Measurements from ENCODE around the gene MAPK12.

The MAPK12 gene

GRCh38 chr22:50300620-50301257 lies 39.3 kb upstream of the MAPK12 start:
- H3K27ac ChIP-seq: peak overlapping the region in 16 of 21 experiments; percentile 7 to 99 (median 93)

GRCh38 chr22:50299785-50300619 lies 38.5 kb upstream of the MAPK12 start:
- peak overlapping the region; percentile 11 to 38 (median 26) for H3K4me3 ChIP-seq
- H3K27ac ChIP-seq: peak overlapping the region in 18 of 21 experiments; percentile 7 to 99 (median 70)

More at GRCh38 chr22:50300620-50301257, 39.3 kb upstream of the MAPK12 start:
- peak overlapping the region in 4 of 7 experiments; percentile 26 to 38 (median 30) for H3K4me3 ChIP-seq

GRCh38 chr22:50298937-50299784 lies 37.7 kb upstream of the MAPK12 start:
- peak overlapping the region in 18 of 21 experiments; percentile 7 to 99 (median 70) for H3K27ac ChIP-seq
- peak overlapping the region; percentile 11 to 38 (median 26) for H3K4me3 ChIP-seq

- no peak overlapping the region for H3K4me3 ChIP-seq
- peak overlapping the region in 7 of 21 experiments; percentile 28 to 86 (median 73) for H3K27ac ChIP-seq
Measured at GRCh38 chr22:50298266-50298637, 36.8 kb upstream of the MAPK12 start.

GRCh38 chr22:50297510-50298265 lies 36.2 kb upstream of the MAPK12 start:
- Histone ChIP-seq H3K27ac (peak overlapping the region in 11 of 21 experiments; percentile 9 to 86 (median 33)), H3K4me3 (no peak overlapping the region)

GRCh38 chr22:50296658-50297490 lies 35.4 kb upstream of the MAPK12 start:
- Histone ChIP-seq H3K4me3 (no peak overlapping the region), H3K27ac (peak overlapping the region in 9 of 21 experiments; percentile 9 to 56 (median 31))

GRCh38 chr22:50294319-50294656 lies 32.8 kb upstream of the MAPK12 start:
- no peak overlapping the region for H3K4me3 ChIP-seq

GRCh38 chr22:50293441-50294318 lies 32.2 kb upstream of the MAPK12 start:
- Histone ChIP-seq H3K4me3 (peak overlapping the region in 6 of 7 experiments; percentile 5 to 26 (median 12)), H3K27ac (peak overlapping the region; percentile 24 to 93 (median 83))

More at GRCh38 chr22:50294319-50294656, 32.8 kb upstream of the MAPK12 start:
- peak overlapping the region in 19 of 21 experiments; percentile 64 to 93 (median 83) for H3K27ac ChIP-seq

- H3K27ac ChIP-seq: peak overlapping the region; percentile 24 to 93 (median 83)
- H3K4me3 ChIP-seq: peak overlapping the region in 4 of 7 experiments; percentile 11 to 26 (median 18)
Measured at GRCh38 chr22:50292643-50293440, 31.4 kb upstream of the MAPK12 start.

GRCh38 chr22:50289942-50290630 lies 28.6 kb upstream of the MAPK12 start:
- no peak overlapping the region for H3K4me3 ChIP-seq
- no peak overlapping the region for H3K27ac ChIP-seq

GRCh38 chr22:50289151-50289941 lies 27.9 kb upstream of the MAPK12 start:
- no peak overlapping the region for H3K4me3 ChIP-seq
- H3K27ac ChIP-seq: peak overlapping the region in 1 of 21 experiments; percentile 4

GRCh38 chr22:50287731-50288130 lies 26.2 kb upstream of the MAPK12 start:
- H3K4me3 ChIP-seq: no peak overlapping the region
- peak overlapping the region in 1 of 21 experiments; percentile 37 for H3K27ac ChIP-seq

GRCh38 chr22:50286701-50287318 lies 25.3 kb upstream of the MAPK12 start:
- no peak overlapping the region for H3K4me3 ChIP-seq
- H3K27ac ChIP-seq: peak overlapping the region in 3 of 21 experiments; percentile 0 to 33 (median 4)

- no peak overlapping the region for H3K4me3 ChIP-seq
- H3K27ac ChIP-seq: peak overlapping the region in 3 of 21 experiments; percentile 0 to 33 (median 4)
Measured at GRCh38 chr22:50286275-50286674, 24.8 kb upstream of the MAPK12 start.
